Ovary (tissue), 9 donors: ENCODE data around the gene MBD3L2. TPM values are rescaled to one million over a fixed set of nuclear protein-coding genes. Genes with fewer than 3 reads are reported as not detected.
"Not testable (repeated sequence)": the region's sequence is repeated elsewhere in the genome, so short reads cannot be mapped to it uniquely, and the experiment has no call there.

Source experiments
- DNase-seq, 5 donors: peaks; one replicate each; pipeline ENCODE4 v3.0.0-alpha.2; 2019 to 2020
- H3K27ac ChIP-seq, 2 donors: fragments of 200-600 bp; one replicate each; pipeline versions ENCODE4 v1.5.1 to v1.8.0; 2019 to 2022
- H3K27me3 ChIP-seq: fragments of 200-600 bp; one replicate; pipeline ENCODE4 v1.8.0; 2022
- H3K36me3 ChIP-seq: fragments of 200-600 bp; sonication (generic); one replicate; pipeline ENCODE4 v1.5.1; 2019
- H3K4me1 ChIP-seq: one replicate; pipeline ENCODE4 v1.8.1; 2013; ENCODE audit warnings: mild to moderate bottlenecking, moderate library complexity; ENCODE audit not compliant: insufficient read depth
- H3K4me3 ChIP-seq: fragments of 200-600 bp; sonication (generic); one replicate; pipeline ENCODE4 v1.5.1; 2017
- H3K9me3 ChIP-seq, 2 donors: fragments of 200-600 bp in 1 of 2; sonication (generic) in 1 of 2; one replicate each; pipeline versions ENCODE4 v1.5.1 to v1.8.1; 2013 to 2019; ENCODE audit warnings: mild to moderate bottlenecking in 1 of 2, moderate library complexity in 1 of 2
- EP300 ChIP-seq: sonication (generic); formaldehyde crosslinking; IDR thresholded peaks from one replicate; pipeline ENCODE4 v1.6.1; 2017; ENCODE audit warnings: antibody characterized with exemption
- POLR2A ChIP-seq: fragments of 450-650 bp; IDR thresholded peaks from one replicate; pipeline ENCODE4 v1.6.1; 2017; ENCODE audit warnings: antibody characterized with exemption, mild to moderate bottlenecking, moderate library complexity
- WGBS, 3 donors: extraction: QIAGEN DNeasy Blood & Tissue Kit in 1 of 3; methylation state at CpG; one replicate each; pipeline versions ENCODE4 v1.1.5 to v1.1.7; 2013 to 2017; 5-methylcytosine and 5-hydroxymethylcytosine counted together
- intact Hi-C, 4 donors: fragments of 100-400 bp; cut with DNase I; formaldehyde crosslinking; loops; one replicate each; pipeline versions ENCODE4 v1.11.0 to v1.15.1; 2022 to 2023
- polyA plus RNA-seq, 2 donors: library from polyadenylated mRNA; stranded (reverse); fragments of 200-250 nt in 1 of 2; fragments of 350-450 nt in 1 of 2; fragmentation: Illumina TruSeq in 1 of 2; extraction: RNeasy Lipid Tissue Mini Kit (QIAGEN cat#74804) in 1 of 2; gene quantifications; one replicate each; pipeline ENCODE4 v1.2.3, GENCODE V29; 2013 to 2014
- total RNA-seq, 7 donors: library from RNA; depleted of rRNA in 2 of 7; stranded (reverse); fragments of >200 nt in 2 of 7; fragmentation: NEBNext Ultra II Directional in 3 of 7; extraction: Animal tissue kit (Norgen Biotek cat#: 25700) in 3 of 7; gene quantifications; one replicate each; pipeline versions ENCODE4 v1.1.0 to v1.2.4, GENCODE V29; 2016 to 2023
- TF ChIP-seq, protein P1 (sequence below), 3 donors: fragments of 450-650 bp in 2 of 3; fragments of 200-600 bp in 1 of 3; IDR thresholded peaks; one replicate each; pipeline versions ENCODE4 v1.5.1 to v1.8.0; 2016 to 2022; ENCODE audit warnings: antibody characterized with exemption in 3 of 3, mild to moderate bottlenecking in 1 of 3
- donor health status: DM: no; HTN: no; CAD: no; lungs with moderate emphysema.
- donor health status: DM: no; HTN: no; CAD: no.
- donor health status: Bipolar disorder and iron deficiency.
- donor health status: DM: yes; HTN: yes; CAD: no.
- donor health status: DM: no; HTN: no; CAD: no.
- donor health status: DM: yes; HTN: yes; CAD: no.

Gene MBD3L2
- total and polyA plus RNA-seq, 9 donors, result not detected

DNA sequence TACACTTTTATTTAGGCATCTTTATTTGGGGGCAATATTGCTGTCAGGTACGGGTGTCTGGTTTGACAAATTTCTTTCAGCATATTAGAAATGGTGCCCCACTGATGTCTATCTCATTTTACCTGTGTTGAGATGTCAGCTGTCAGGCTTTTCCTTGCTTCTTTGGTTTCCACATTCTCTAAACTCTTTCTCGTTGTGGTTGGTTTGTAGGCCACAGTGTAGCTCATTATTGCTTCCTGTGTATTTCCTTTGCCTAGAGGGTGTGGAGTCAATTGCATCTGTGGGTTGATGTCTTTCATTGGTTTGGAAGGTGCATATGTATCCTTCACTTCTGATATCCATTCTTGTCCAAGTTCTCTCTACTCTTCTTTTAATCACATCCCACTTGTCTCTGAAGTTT lies 10.9 kb downstream of the MBD3L2 start:
- DNase-seq, H3K27ac ChIP-seq, H3K4me1 ChIP-seq, H3K36me3 ChIP-seq, H3K4me3 ChIP-seq, H3K9me3 ChIP-seq, intact Hi-C loops, H3K27me3 ChIP-seq: not testable (repeated sequence)
- WGBS, 3 donors, result 65 to 80% (median 73%) methylated on average over 1 to 2 of the region's 2 CpGs

DNA sequence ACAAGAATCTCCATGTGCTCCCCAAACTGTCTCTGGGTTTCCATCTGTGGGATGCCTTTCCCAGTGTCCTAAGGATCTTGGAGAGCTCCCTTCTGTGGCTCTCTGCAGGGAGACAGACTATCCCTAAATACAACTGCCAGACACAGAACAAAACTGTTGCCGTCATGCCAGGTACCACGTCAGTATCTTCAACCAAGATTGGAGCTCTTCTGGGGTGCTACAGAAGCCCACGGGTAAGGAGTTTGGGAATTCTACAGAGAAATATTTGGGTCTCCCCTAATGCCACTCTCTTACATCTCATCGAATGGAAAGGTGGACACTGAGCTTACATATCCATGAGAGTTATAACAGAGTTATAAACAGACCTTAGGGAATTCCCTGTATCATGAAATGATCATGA lies 14.2 kb downstream of the MBD3L2 start:
- TF ChIP-seq EP300, result no peak
- no peak for TF ChIP-seq POLR2A
- TF ChIP-seq, protein P1, sequence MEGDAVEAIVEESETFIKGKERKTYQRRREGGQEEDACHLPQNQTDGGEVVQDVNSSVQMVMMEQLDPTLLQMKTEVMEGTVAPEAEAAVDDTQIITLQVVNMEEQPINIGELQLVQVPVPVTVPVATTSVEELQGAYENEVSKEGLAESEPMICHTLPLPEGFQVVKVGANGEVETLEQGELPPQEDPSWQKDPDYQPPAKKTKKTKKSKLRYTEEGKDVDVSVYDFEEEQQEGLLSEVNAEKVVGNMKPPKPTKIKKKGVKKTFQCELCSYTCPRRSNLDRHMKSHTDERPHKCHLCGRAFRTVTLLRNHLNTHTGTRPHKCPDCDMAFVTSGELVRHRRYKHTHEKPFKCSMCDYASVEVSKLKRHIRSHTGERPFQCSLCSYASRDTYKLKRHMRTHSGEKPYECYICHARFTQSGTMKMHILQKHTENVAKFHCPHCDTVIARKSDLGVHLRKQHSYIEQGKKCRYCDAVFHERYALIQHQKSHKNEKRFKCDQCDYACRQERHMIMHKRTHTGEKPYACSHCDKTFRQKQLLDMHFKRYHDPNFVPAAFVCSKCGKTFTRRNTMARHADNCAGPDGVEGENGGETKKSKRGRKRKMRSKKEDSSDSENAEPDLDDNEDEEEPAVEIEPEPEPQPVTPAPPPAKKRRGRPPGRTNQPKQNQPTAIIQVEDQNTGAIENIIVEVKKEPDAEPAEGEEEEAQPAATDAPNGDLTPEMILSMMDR (IDR thresholded peaks at IDR 0.05), result no peak
- H3K27ac ChIP-seq, result no peak overlapping the region
- 64 to 72% (median 64%) methylated on average over 4 of the region's 4 CpGs for WGBS, 3 donors
- no peak overlapping the region for H3K4me3 ChIP-seq
- no peak for DNase-seq
- no peaks in the 10 kb centered on the region for H3K4me1 ChIP-seq
- no peaks in the 10 kb centered on the region for H3K36me3 ChIP-seq
- intact Hi-C loops, result no loop called here
- no peaks in the 10 kb centered on the region for H3K27me3 ChIP-seq
- no peaks in the 10 kb centered on the region for H3K9me3 ChIP-seq

DNA sequence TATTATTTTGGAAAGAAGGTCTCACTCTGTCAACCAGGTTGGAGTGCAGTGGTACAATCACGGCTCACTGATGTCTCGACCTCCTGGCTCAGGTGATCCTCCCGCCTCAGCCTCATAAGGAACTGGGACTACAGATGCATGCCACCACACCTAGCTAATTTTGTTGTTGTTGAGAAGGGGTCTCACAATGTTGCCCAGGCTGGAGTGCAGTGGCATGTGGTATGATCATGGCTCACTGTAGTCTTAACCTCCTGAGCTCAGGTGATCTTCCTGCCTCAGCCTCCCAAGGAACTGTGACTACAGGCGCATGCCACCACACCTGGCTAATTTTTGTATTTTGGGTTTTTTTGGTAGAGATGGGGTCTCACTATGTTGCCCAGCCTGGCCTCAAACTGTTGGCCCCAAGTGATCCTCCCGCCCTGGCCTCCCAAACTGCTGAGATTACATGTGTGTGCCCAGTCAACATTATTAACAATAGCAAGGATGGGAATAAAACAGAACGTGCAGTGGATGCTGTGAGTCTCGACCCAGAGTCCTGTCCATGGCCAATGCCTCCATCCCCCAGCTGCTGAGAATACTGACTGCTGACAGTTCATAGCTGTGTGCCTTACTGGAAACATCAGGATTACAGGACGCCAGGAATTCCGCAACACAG lies 14.8 kb downstream of the MBD3L2 start:
- no peaks in the 10 kb centered on the region for H3K27me3 ChIP-seq
- H3K4me1 ChIP-seq, result no peaks in the 10 kb centered on the region
- H3K4me3 ChIP-seq, result no peak overlapping the region
- no peak for DNase-seq
- intact Hi-C loops, result no loop called here
- WGBS, 3 donors, result 85 to 89% (median 88%) methylated on average over 9 of the region's 9 CpGs
- no peaks in the 10 kb centered on the region for H3K9me3 ChIP-seq
- H3K36me3 ChIP-seq, result no peaks in the 10 kb centered on the region
- no peak overlapping the region for H3K27ac ChIP-seq
- TF ChIP-seq, protein P1 (IDR thresholded peaks at IDR 0.05), result no peak

DNA sequence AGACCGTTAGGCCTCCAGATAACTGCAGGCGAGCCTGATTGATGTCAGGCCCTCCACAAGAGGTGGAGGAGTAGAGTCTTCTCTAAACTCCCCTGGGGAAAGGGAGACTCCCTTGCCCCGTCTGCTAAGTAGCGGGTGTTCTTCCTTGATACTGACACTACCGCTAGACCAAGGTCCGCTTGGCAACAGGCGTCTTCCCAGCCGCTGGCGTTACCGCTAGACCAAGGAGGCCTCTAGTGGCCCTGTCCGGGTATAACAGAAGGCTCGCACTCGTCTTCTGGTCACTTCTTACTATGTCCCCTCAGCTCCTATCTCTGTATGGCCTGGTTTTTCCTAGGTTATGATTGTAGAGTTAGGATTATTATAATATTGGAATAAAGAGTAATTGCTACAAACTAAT lies 18.0 kb downstream of the MBD3L2 start:
- intact Hi-C loops, result not testable (repeated sequence)

DNA sequence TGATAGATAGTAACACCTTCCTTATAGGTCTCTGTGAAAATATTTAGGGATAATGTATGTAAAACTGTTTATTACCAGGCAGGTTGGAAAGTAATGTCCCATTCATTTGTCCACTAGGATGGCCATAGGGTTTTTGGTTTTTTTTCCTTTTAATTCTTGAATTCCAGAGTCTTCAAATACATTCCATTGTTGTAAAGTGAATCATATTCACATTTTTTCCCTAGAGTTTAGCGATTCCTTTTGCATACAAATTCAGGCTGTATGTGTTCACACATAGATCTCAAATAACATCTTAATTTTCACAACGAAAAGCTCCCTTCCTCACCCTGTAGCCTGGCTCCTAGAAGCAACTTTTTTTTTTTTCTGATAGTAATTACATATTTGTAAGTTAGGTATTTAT lies 18.6 kb downstream of the MBD3L2 start:
- DNase-seq, result no peak
- WGBS, 3 donors, result 45 to 57% (median 53%) methylated on average over 2 of the region's 2 CpGs
- no peaks in the 10 kb centered on the region for H3K9me3 ChIP-seq
- no peaks in the 10 kb centered on the region for H3K27me3 ChIP-seq
- H3K27ac ChIP-seq, result no peak overlapping the region
- peaks cover 2% of the 10 kb centered on the region for H3K4me1 ChIP-seq
- TF ChIP-seq, protein P1 (IDR thresholded peaks at IDR 0.05), result no peak
- TF ChIP-seq POLR2A (no peak), EP300 (no peak)
- no peaks in the 10 kb centered on the region for H3K36me3 ChIP-seq
- intact Hi-C loops, result no loop called here
- no peak overlapping the region for H3K4me3 ChIP-seq

More for the DNA sequence above, 18.0 kb downstream of the MBD3L2 start:
- H3K4me1 ChIP-seq, H3K9me3 ChIP-seq, H3K27me3 ChIP-seq, DNase-seq, H3K36me3 ChIP-seq, H3K27ac ChIP-seq, H3K4me3 ChIP-seq: not testable (repeated sequence)
- 34 to 40% (median 40%) methylated on average over 13 of the region's 13 CpGs for WGBS, 3 donors
